KMS-11 (cell line): ENCODE measurements around the gene CYBC1.

Source experiments
- H2AFZ ChIP-seq: fragments of 200-600 bp; sonication (generic); 2 replicates; pipeline ENCODE4 v1.6.1; 2016; ENCODE audit warnings: antibody characterized with exemption, mixed run types, low read depth
- H3K27ac ChIP-seq: fragments of 200-600 bp; sonication (generic); 2 replicates; pipeline ENCODE4 v1.6.1; 2016; ENCODE audit warnings: mild to moderate bottlenecking, mixed run types
- H3K27me3 ChIP-seq: fragments of 200-600 bp; sonication (generic); 2 replicates; pipeline ENCODE4 v1.6.1; 2017; ENCODE audit warnings: mild to moderate bottlenecking, low read depth, mixed run types, moderate library complexity; ENCODE audit not compliant: insufficient read depth
- H3K36me3 ChIP-seq: fragments of 200-600 bp; sonication (generic); 2 replicates; pipeline ENCODE4 v1.6.1; 2017; ENCODE audit warnings: mild to moderate bottlenecking, mixed run types; ENCODE audit not compliant: insufficient read depth
- H3K4me1 ChIP-seq: fragments of 200-600 bp; sonication (generic); 2 replicates; pipeline ENCODE4 v1.6.1; 2016; ENCODE audit warnings: mild to moderate bottlenecking, low read depth, mixed run types; ENCODE audit not compliant: poor library complexity, severe bottlenecking
- H3K4me2 ChIP-seq: fragments of 200-600 bp; sonication (generic); 2 replicates; pipeline ENCODE4 v1.7.0; 2016; ENCODE audit warnings: mild to moderate bottlenecking, mixed run types
- H3K4me3 ChIP-seq: fragments of 200-600 bp; sonication (generic); IDR thresholded peaks from 2 replicates; pipeline ENCODE4 v1.6.1; 2017; ENCODE audit warnings: low read depth, low read length, mixed read lengths; ENCODE audit not compliant: insufficient read depth
- H3K79me2 ChIP-seq: fragments of 200-600 bp; sonication (generic); 2 replicates; pipeline ENCODE4 v1.6.1; 2016; ENCODE audit warnings: low read depth, mixed run types; ENCODE audit not compliant: insufficient read depth
- H3K9ac ChIP-seq: fragments of 200-600 bp; sonication (generic); 2 replicates; pipeline ENCODE4 v1.6.1; 2016; ENCODE audit warnings: mild to moderate bottlenecking, mixed run types
- H4K20me1 ChIP-seq: fragments of 200-600 bp; sonication (generic); 2 replicates; pipeline ENCODE4 v1.6.1; 2016; ENCODE audit warnings: mild to moderate bottlenecking, mixed run types; ENCODE audit not compliant: insufficient read depth
- CTCF ChIP-seq: fragments of 200-600 bp; sonication (generic); conservative IDR thresholded peaks from 2 replicates; pipeline ENCODE4 v1.6.1; 2017; ENCODE audit warnings: low read depth, mild to moderate bottlenecking, antibody characterized with exemption, low read length, moderate library complexity, mixed read lengths

Gene CYBC1

GRCh38 chr17:82465023-82465603 lies 14.6 kb upstream of the CYBC1 start:
- Histone ChIP-seq H3K79me2 (peaks cover 4% of the 10 kb centered on the region; the same call in 1 of the 2 replicates), H3K4me1 (peaks cover 15% of the 10 kb centered on the region), H3K4me2 (peak overlapping the region; percentile 14; the same call in 1 of the 2 replicates), H3K27me3 (no peaks in the 10 kb centered on the region), H3K27ac (peak overlapping the region; percentile 28; the same call in 1 of the 2 replicates), H2AFZ (no peak overlapping the region), H4K20me1 (no peaks in the 10 kb centered on the region), H3K4me3 (no peak overlapping the region), H3K36me3 (no peaks in the 10 kb centered on the region; the same call in 1 of the 2 replicates), H3K9ac (no peak overlapping the region)
- no peak for TF ChIP-seq CTCF

GRCh38 chr17:82464567-82464929 lies 14.0 kb upstream of the CYBC1 start:
- H3K9ac ChIP-seq = no peak overlapping the region
- H3K4me1 ChIP-seq = peaks cover 21% of the 10 kb centered on the region
- H3K27ac ChIP-seq = no peak overlapping the region; the same call in 1 of the 2 replicates
- peaks cover 10% of the 10 kb centered on the region; the same call in 1 of the 2 replicates for H3K79me2 ChIP-seq
- H3K4me2 ChIP-seq = peak overlapping the region; percentile 14; the same call in 1 of the 2 replicates
- no peaks in the 10 kb centered on the region; the same call in 1 of the 2 replicates for H3K36me3 ChIP-seq
- no peak overlapping the region for H2AFZ ChIP-seq
- H4K20me1 ChIP-seq = no peaks in the 10 kb centered on the region
- H3K4me3 ChIP-seq = no peak overlapping the region
- no peaks in the 10 kb centered on the region for H3K27me3 ChIP-seq
- no peak for TF ChIP-seq CTCF

GRCh38 chr17:82463925-82464566 lies 13.5 kb upstream of the CYBC1 start:
- TF ChIP-seq CTCF = no peak
- Histone ChIP-seq H3K9ac (no peak overlapping the region), H3K36me3 (no peaks in the 10 kb centered on the region; the same call in 1 of the 2 replicates), H4K20me1 (no peaks in the 10 kb centered on the region), H2AFZ (no peak overlapping the region), H3K27ac (no peak overlapping the region), H3K4me3 (no peak overlapping the region), H3K4me1 (peaks cover 23% of the 10 kb centered on the region), H3K79me2 (peaks cover 15% of the 10 kb centered on the region; the same call in 1 of the 2 replicates), H3K4me2 (no peak overlapping the region), H3K27me3 (no peaks in the 10 kb centered on the region)

- no peak for TF ChIP-seq CTCF
- no peak overlapping the region; the same call in 1 of the 2 replicates for H3K4me2 ChIP-seq
- peaks cover 18% of the 10 kb centered on the region; the same call in 1 of the 2 replicates for H3K79me2 ChIP-seq
- no peak overlapping the region for H3K4me3 ChIP-seq
- no peak overlapping the region for H3K27ac ChIP-seq
- no peaks in the 10 kb centered on the region for H4K20me1 ChIP-seq
- H3K36me3 ChIP-seq = no peaks in the 10 kb centered on the region; the same call in 1 of the 2 replicates
- peaks cover 23% of the 10 kb centered on the region for H3K4me1 ChIP-seq
- H3K9ac ChIP-seq = no peak overlapping the region
- H2AFZ ChIP-seq = no peak overlapping the region
- H3K27me3 ChIP-seq = no peaks in the 10 kb centered on the region
Observed at GRCh38 chr17:82463391-82463790, 12.8 kb upstream of the CYBC1 start.
